Gastroesophageal sphincter (tissue), 4 donors: Measurements from ENCODE around the gene RFX3. TPM values are rescaled to one million over a fixed set of nuclear protein-coding genes. Genes with fewer than 3 reads are reported as not detected.

Experiments
- ATAC-seq: fragments of 150-250 bp; one replicate; pipeline ENCODE4 v1.9.1; 2016; ENCODE audit warnings: mild to moderate bottlenecking, moderate library complexity
- H3K27ac ChIP-seq, 4 donors: fragments of 200-600 bp; sonication (generic) in 3 of 4; 1 replicate in 3 of 4; 2 replicates in 1 of 4; pipeline ENCODE4 v1.5.1; 2016 to 2019
- H3K27me3 ChIP-seq: fragments of 200-600 bp; sonication (generic); one replicate; pipeline ENCODE4 v1.5.1; 2019
- H3K36me3 ChIP-seq, 2 donors: fragments of 200-600 bp; sonication (generic); one replicate each; pipeline ENCODE4 v1.5.1; 2019; ENCODE audit warnings: control low read depth in 1 of 2
- H3K4me1 ChIP-seq, 3 donors: fragments of 200-600 bp; sonication (generic); 1 replicate in 2 of 3; 2 replicates in 1 of 3; pipeline ENCODE4 v1.5.1; 2016 to 2019; ENCODE audit warnings: control low read depth in 2 of 3
- H3K4me3 ChIP-seq, 2 donors: fragments of 200-600 bp; sonication (generic); one replicate each; pipeline ENCODE4 v1.5.1; 2019; ENCODE audit warnings: mild to moderate bottlenecking in 1 of 2, moderate library complexity in 1 of 2
- H3K9me3 ChIP-seq, 3 donors: fragments of 200-600 bp; sonication (generic); one replicate each; pipeline ENCODE4 v1.5.1; 2017 to 2019; ENCODE audit warnings: control low read depth in 2 of 3
- CTCF ChIP-seq, 4 experiments: fragments of 200-600 bp in 2 of 4; fragments of 450-650 bp in 2 of 4; sonication (generic) in 1 of 4; IDR thresholded peaks; one replicate each; pipeline ENCODE4 v1.5.1; 2017 to 2019; ENCODE audit warnings: antibody characterized with exemption in 4 of 4, mild to moderate bottlenecking in 2 of 4, moderate library complexity in 2 of 4
- EP300 ChIP-seq: sonication (generic); formaldehyde crosslinking; IDR thresholded peaks from one replicate; pipeline ENCODE4 v1.6.1; 2017; ENCODE audit warnings: antibody characterized with exemption, mild to moderate bottlenecking
- POLR2A ChIP-seq, 2 donors: fragments of 450-650 bp; IDR thresholded peaks; one replicate each; pipeline ENCODE4 v1.6.1; 2017; ENCODE audit warnings: antibody characterized with exemption in 2 of 2, mild to moderate bottlenecking in 2 of 2, moderate library complexity in 1 of 2
- POLR2AphosphoS5 ChIP-seq: sonication (generic); formaldehyde crosslinking; IDR thresholded peaks from one replicate; pipeline ENCODE4 v1.6.1; 2017; ENCODE audit warnings: antibody characterized with exemption
- WGBS, 2 donors: methylation state at CpG; one replicate each; pipeline ENCODE4 v1.1.5; 2018; ENCODE audit warnings: low coverage in 1 of 2; 5-methylcytosine and 5-hydroxymethylcytosine counted together
- total RNA-seq, 4 donors: library from RNA; depleted of rRNA; stranded (reverse); fragments of >200 nt; gene quantifications; one replicate each; pipeline ENCODE4 v1.1.0, GENCODE V29; 2016

Gene RFX3
- total RNA-seq, 4 donors from 2014 or later = 5.6 to 9.0 (median 7.7) TPM

GRCh38 chr9:3200331-3200774 lies 325.4 kb downstream of the RFX3 start:
- Histone ChIP-seq H3K27me3 (peaks cover 3% of the 10 kb centered on the region), H3K4me3 (no peak overlapping the region), H3K27ac (no peak overlapping the region), H3K4me1 (no peaks in the 10 kb centered on the region), H3K36me3 (no peaks in the 10 kb centered on the region), H3K9me3 (no peaks in the 10 kb centered on the region)
- no peak for ATAC-seq
- TF ChIP-seq CTCF (IDR thresholded peaks at IDR 0.05) (no peak), POLR2AphosphoS5 (no peak), EP300 (no peak), POLR2A (IDR thresholded peaks at IDR 0.05) (no peak)
- WGBS, 2 donors = 85 to 89% methylated on average over 4 of the region's 4 CpGs

GRCh38 chr9:3193791-3194190 lies 332.0 kb downstream of the RFX3 start:
- ATAC-seq = no peak
- Histone ChIP-seq H3K4me1 (no peaks in the 10 kb centered on the region), H3K9me3 (no peaks in the 10 kb centered on the region), H3K4me3 (no peak overlapping the region), H3K27ac (no peak overlapping the region), H3K36me3 (no peaks in the 10 kb centered on the region), H3K27me3 (peaks cover 6% of the 10 kb centered on the region)
- WGBS, 2 donors = 84 to 89% methylated on average over 4 of the region's 4 CpGs
- TF ChIP-seq POLR2A (IDR thresholded peaks at IDR 0.05) = no peak
- no peak for TF ChIP-seq POLR2AphosphoS5
- no peak for TF ChIP-seq CTCF (IDR thresholded peaks at IDR 0.05)
- no peak for TF ChIP-seq EP300

- 83 to 84% methylated on average over 5 of the region's 5 CpGs for WGBS, 2 donors
- H3K27me3 ChIP-seq = peaks cover 6% of the 10 kb centered on the region
- H3K4me3 ChIP-seq = no peak overlapping the region
- no peak overlapping the region for H3K27ac ChIP-seq
- no peak for TF ChIP-seq CTCF (IDR thresholded peaks at IDR 0.05)
- no peak for TF ChIP-seq EP300
- TF ChIP-seq POLR2AphosphoS5 = no peak
- no peak for TF ChIP-seq POLR2A (IDR thresholded peaks at IDR 0.05)
- no peaks in the 10 kb centered on the region for H3K4me1 ChIP-seq
- H3K9me3 ChIP-seq = no peaks in the 10 kb centered on the region
- H3K36me3 ChIP-seq = no peaks in the 10 kb centered on the region
- no peak for ATAC-seq
Measured at GRCh38 chr9:3191715-3192114, 334.1 kb downstream of the RFX3 start.

GRCh38 chr9:3189113-3189861 lies 336.5 kb downstream of the RFX3 start:
- H3K27ac ChIP-seq = no peak overlapping the region
- 78 to 90% methylated on average over 4 to 7 of the region's 7 CpGs for WGBS, 2 donors
- ATAC-seq = no peak
- TF ChIP-seq EP300 (no peak), POLR2A (IDR thresholded peaks at IDR 0.05) (no peak), POLR2AphosphoS5 (no peak), CTCF (IDR thresholded peaks at IDR 0.05) (no peak)
- no peaks in the 10 kb centered on the region for H3K36me3 ChIP-seq
- H3K4me1 ChIP-seq = no peaks in the 10 kb centered on the region
- no peaks in the 10 kb centered on the region for H3K9me3 ChIP-seq
- no peak overlapping the region for H3K4me3 ChIP-seq
- H3K27me3 ChIP-seq = peaks cover 12% of the 10 kb centered on the region

- TF ChIP-seq EP300 (no peak), CTCF (IDR thresholded peaks at IDR 0.05) (no peak), POLR2A (IDR thresholded peaks at IDR 0.05) (no peak), POLR2AphosphoS5 (no peak)
- Histone ChIP-seq H3K9me3 (no peaks in the 10 kb centered on the region), H3K36me3 (no peaks in the 10 kb centered on the region), H3K27me3 (peaks cover 13% of the 10 kb centered on the region), H3K27ac (no peak overlapping the region), H3K4me1 (peaks cover 0 to 1% (median 0%) of the 10 kb centered on the region in 3 donors), H3K4me3 (no peak overlapping the region)
- 67 to 77% methylated on average over 3 to 4 of the region's 4 CpGs for WGBS, 2 donors
- no peak for ATAC-seq
Measured at GRCh38 chr9:3186751-3187150, 339.1 kb downstream of the RFX3 start.
